SK-N-SH (cell line): ENCODE results near the gene MREG. TPM values are rescaled to one million over a fixed set of nuclear protein-coding genes. Genes with fewer than 3 reads are reported as not detected.

Source experiments
- CTCF ChIA-PET: fragments of 300-600, 350-600 bp; formaldehyde crosslinking; extraction: SDS; loops from one replicate; lab custom pipeline; 2021; lab: Yijun Ruan, JAX
- POLR2A ChIA-PET: fragments of 350-600 bp; sonication (Branson Sonifier 250); formaldehyde crosslinking; extraction: SDS; loops from one replicate; lab custom pipeline; 2020; ENCODE audit warnings: antibody characterized with exemption, inconsistent platforms; lab: Yijun Ruan, JAX
- DNase-seq: peaks from one replicate; pipeline ENCODE4 v3.0.0; 2012
- H2AFZ ChIP-seq: fragments of 200-600 bp; sonication (generic); 2 replicates; pipeline ENCODE4 v1.8.1; 2016; ENCODE audit warnings: antibody characterized with exemption, mild to moderate bottlenecking, low read depth
- H3F3A ChIP-seq: fragments of 200-600 bp; sonication (generic); replicated peaks from 2 replicates; pipeline ENCODE3; 2016; ENCODE audit warnings: antibody characterized with exemption, mild to moderate bottlenecking; ENCODE audit not compliant: insufficient read depth
- H3K27ac ChIP-seq, 2 experiments: fragments of 200-500 bp in 1 of 2; fragments of 200-600 bp in 1 of 2; sonication (Bioruptor generic) in 1 of 2; sonication (generic), shearing (Covaris generic) in 1 of 2; 2 replicates each; pipeline versions ENCODE4 v1.5.1 to v1.6.1; 2014 to 2016; ENCODE audit warnings: low read depth in 2 of 2, inconsistent platforms in 1 of 2, low read length in 1 of 2, mild to moderate bottlenecking in 1 of 2, mixed read lengths in 1 of 2
- H3K27me3 ChIP-seq: fragments of 200-600 bp; sonication (generic), shearing (Covaris generic); 2 replicates; pipeline ENCODE4 v1.6.1; 2016; ENCODE audit warnings: mixed run types; ENCODE audit not compliant: insufficient read depth
- H3K36me3 ChIP-seq, 2 experiments: fragments of 200-500 bp in 1 of 2; fragments of 200-600 bp in 1 of 2; sonication (Bioruptor generic) in 1 of 2; sonication (generic) in 1 of 2; replicated peaks in 1 of 2; 2 replicates each; pipeline versions ENCODE3 to v1.5.1; 2014 to 2016; ENCODE audit warnings: low read length in 1 of 2, mild to moderate bottlenecking in 1 of 2; ENCODE audit not compliant: insufficient read depth in 2 of 2, control insufficient read depth in 1 of 2
- H3K4me1 ChIP-seq, 2 experiments: fragments of 200-500 bp in 1 of 2; fragments of 200-600 bp in 1 of 2; sonication (Bioruptor generic) in 1 of 2; sonication (generic), shearing (Covaris generic) in 1 of 2; 2 replicates each; pipeline versions ENCODE4 v1.5.1 to v1.6.1; 2014 to 2016; ENCODE audit warnings: low read depth in 1 of 2, low read length in 1 of 2, mixed run types in 1 of 2; ENCODE audit not compliant: insufficient read depth in 2 of 2, control insufficient read depth in 1 of 2
- H3K4me2 ChIP-seq: fragments of 200-600 bp; sonication (generic), shearing (Covaris generic); 2 replicates; pipeline ENCODE4 v1.6.1; 2017; ENCODE audit warnings: mixed run types
- H3K4me3 ChIP-seq, 2 experiments: fragments of 200-500 bp in 1 of 2; fragments of 200-600 bp in 1 of 2; sonication (Bioruptor generic) in 1 of 2; sonication (generic), shearing (Covaris generic) in 1 of 2; 2 replicates each; pipeline versions ENCODE4 v1.5.1 to v1.8.1; 2014 to 2016; ENCODE audit warnings: low read depth in 2 of 2, inconsistent platforms in 1 of 2, low read length in 1 of 2, mild to moderate bottlenecking in 1 of 2, mixed read lengths in 1 of 2, moderate library complexity in 1 of 2
- H3K79me2 ChIP-seq: fragments of 200-600 bp; sonication (generic); 2 replicates; pipeline ENCODE4 v1.8.1; 2017; ENCODE audit warnings: mild to moderate bottlenecking; ENCODE audit not compliant: insufficient read depth
- H3K9ac ChIP-seq: fragments of 200-600 bp; sonication (generic); 2 replicates; pipeline ENCODE4 v1.6.1; 2017; ENCODE audit warnings: mixed run types
- H3K9me2 ChIP-seq: fragments of 200-600 bp; sonication (generic); 2 replicates; pipeline ENCODE4 v1.6.1; 2017; ENCODE audit warnings: mixed run types
- H3K9me3 ChIP-seq: fragments of 200-600 bp; sonication (generic); 2 replicates; pipeline ENCODE4 v1.6.1; 2017; ENCODE audit warnings: mixed run types, mild to moderate bottlenecking, moderate library complexity
- H4K20me1 ChIP-seq: fragments of 200-600 bp; sonication (generic); 2 replicates; pipeline ENCODE4 v1.6.1; 2017; ENCODE audit warnings: mild to moderate bottlenecking, mixed run types; ENCODE audit not compliant: insufficient read depth
- CHD2 ChIP-seq: fragments of 150-350 bp; IDR thresholded peaks from 2 replicates; pipeline ENCODE4 v1.6.1; 2018; ENCODE audit warnings: low read length; ENCODE audit not compliant: partially characterized antibody
- FOSL2 ChIP-seq: IDR thresholded peaks from 2 replicates; pipeline ENCODE4 v1.4.0; 2012; ENCODE audit warnings: low read depth, mild to moderate bottlenecking, moderate library complexity, borderline replicate concordance
- FOXM1 ChIP-seq: IDR thresholded peaks from 2 replicates; pipeline ENCODE4 v1.4.0; 2012; ENCODE audit warnings: low read depth, mild to moderate bottlenecking
- JUND ChIP-seq: IDR thresholded peaks from 2 replicates; pipeline ENCODE4 v1.4.0; 2012
- MEF2A ChIP-seq: IDR thresholded peaks from 2 replicates; pipeline ENCODE4 v1.4.0; 2012; ENCODE audit warnings: low read depth, borderline replicate concordance
- MXI1 ChIP-seq: IDR thresholded peaks from 2 replicates; pipeline ENCODE4 v1.6.1; 2012; ENCODE audit warnings: mild to moderate bottlenecking, low read depth, low read length, improper control_type of control experiment
- PBX3 ChIP-seq: IDR thresholded peaks from 2 replicates; pipeline ENCODE4; 2012
- POLR2AphosphoS5 ChIP-seq: IDR thresholded peaks from 2 replicates; pipeline ENCODE4 v1.6.1; 2012; ENCODE audit warnings: low read depth, low read length
- REST ChIP-seq: IDR thresholded peaks from 2 replicates; pipeline ENCODE4 v1.6.1; 2012; ENCODE audit warnings: mild to moderate bottlenecking, low read depth, low read length, moderate library complexity
- RFX5 ChIP-seq: IDR thresholded peaks from 2 replicates; pipeline ENCODE4 v1.6.1; 2012; ENCODE audit warnings: mild to moderate bottlenecking, improper control_type of control experiment, low read length
- RXRA ChIP-seq: IDR thresholded peaks from 2 replicates; pipeline ENCODE4 v1.4.0; 2012; ENCODE audit warnings: low read depth, mild to moderate bottlenecking, borderline replicate concordance
- SIN3A ChIP-seq: IDR thresholded peaks from 2 replicates; pipeline ENCODE4 v1.6.1; 2012; ENCODE audit warnings: low read depth, mild to moderate bottlenecking, low read length, moderate library complexity, borderline replicate concordance
- TCF12 ChIP-seq: IDR thresholded peaks from 2 replicates; pipeline ENCODE4 v1.4.0; 2012
- TEAD4 ChIP-seq: IDR thresholded peaks from 2 replicates; pipeline ENCODE4 v1.4.0; 2012; ENCODE audit warnings: mild to moderate bottlenecking, borderline replicate concordance; ENCODE audit not compliant: insufficient read depth
- ZBTB33 ChIP-seq: IDR thresholded peaks from 2 replicates; pipeline ENCODE4 v1.4.0; 2012; ENCODE audit warnings: low read depth, borderline replicate concordance
- WGBS: methylation state at CpG from one replicate; pipeline ENCODE4 v1.1.6; 2017; ENCODE audit warnings: low lambda C conversion rate; 5-methylcytosine and 5-hydroxymethylcytosine counted together
- polyA plus RNA-seq, 3 experiments: library from polyadenylated mRNA; depleted of rRNA; stranded (reverse); fragments of >200 nt; gene quantifications; 2 replicates each; pipeline ENCODE4 v1.2.3, GENCODE V29; 2012
- TF ChIP-seq, protein P1 (sequence below): IDR thresholded peaks from 2 replicates; pipeline ENCODE4 v1.4.0; 2012; ENCODE audit warnings: low read depth, borderline replicate concordance
- TF ChIP-seq, protein P2 (sequence below): fragments of 200-600 bp; sonication (generic); IDR thresholded peaks from 2 replicates; pipeline ENCODE4 v1.6.1; 2017; ENCODE audit warnings: antibody characterized with exemption, mild to moderate bottlenecking, moderate library complexity

MREG gene
- polyA plus RNA-seq, 1 of the 3 experiments (the other 2 are of a cell fraction): 2.5 TPM

GRCh38 chr2:216031960-216032689 is 18.8 kb upstream of the MREG start:
- peaks cover 13% of the 10 kb centered on the region for H3F3A ChIP-seq
- no peak for DNase-seq
- no peaks in the 10 kb centered on the region for H3K27me3 ChIP-seq
- H3K27ac ChIP-seq: peak overlapping the region in 1 of 2 experiments; percentile 84; a peak in 2 of 4 replicates
- no peak overlapping the region; the same call in 1 of the 2 replicates for H3K9ac ChIP-seq
- H3K9me2 ChIP-seq: no peaks in the 10 kb centered on the region
- TF ChIP-seq PBX3 (peak; percentile 55), MEF2A (no peak), ZBTB33 (no peak), TEAD4 (no peak), RXRA (no peak), JUND (peak; percentile 67), RFX5 (no peak), CHD2 (no peak), FOSL2 (peak; percentile 76), REST (no peak), MXI1 (no peak), SIN3A (no peak), FOXM1 (no peak), POLR2AphosphoS5 (no peak), TCF12 (peak; percentile 49; the same call in 1 of the 2 replicates)
- TF ChIP-seq, protein P1, sequence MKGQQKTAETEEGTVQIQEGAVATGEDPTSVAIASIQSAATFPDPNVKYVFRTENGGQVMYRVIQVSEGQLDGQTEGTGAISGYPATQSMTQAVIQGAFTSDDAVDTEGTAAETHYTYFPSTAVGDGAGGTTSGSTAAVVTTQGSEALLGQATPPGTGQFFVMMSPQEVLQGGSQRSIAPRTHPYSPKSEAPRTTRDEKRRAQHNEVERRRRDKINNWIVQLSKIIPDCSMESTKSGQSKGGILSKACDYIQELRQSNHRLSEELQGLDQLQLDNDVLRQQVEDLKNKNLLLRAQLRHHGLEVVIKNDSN: no peak
- TF ChIP-seq, protein P2, sequence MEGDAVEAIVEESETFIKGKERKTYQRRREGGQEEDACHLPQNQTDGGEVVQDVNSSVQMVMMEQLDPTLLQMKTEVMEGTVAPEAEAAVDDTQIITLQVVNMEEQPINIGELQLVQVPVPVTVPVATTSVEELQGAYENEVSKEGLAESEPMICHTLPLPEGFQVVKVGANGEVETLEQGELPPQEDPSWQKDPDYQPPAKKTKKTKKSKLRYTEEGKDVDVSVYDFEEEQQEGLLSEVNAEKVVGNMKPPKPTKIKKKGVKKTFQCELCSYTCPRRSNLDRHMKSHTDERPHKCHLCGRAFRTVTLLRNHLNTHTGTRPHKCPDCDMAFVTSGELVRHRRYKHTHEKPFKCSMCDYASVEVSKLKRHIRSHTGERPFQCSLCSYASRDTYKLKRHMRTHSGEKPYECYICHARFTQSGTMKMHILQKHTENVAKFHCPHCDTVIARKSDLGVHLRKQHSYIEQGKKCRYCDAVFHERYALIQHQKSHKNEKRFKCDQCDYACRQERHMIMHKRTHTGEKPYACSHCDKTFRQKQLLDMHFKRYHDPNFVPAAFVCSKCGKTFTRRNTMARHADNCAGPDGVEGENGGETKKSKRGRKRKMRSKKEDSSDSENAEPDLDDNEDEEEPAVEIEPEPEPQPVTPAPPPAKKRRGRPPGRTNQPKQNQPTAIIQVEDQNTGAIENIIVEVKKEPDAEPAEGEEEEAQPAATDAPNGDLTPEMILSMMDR: no peak
- H3K9me3 ChIP-seq: no peaks in the 10 kb centered on the region
- 0 out of 4 replicates have a peak overlapping the region, but pooled peaks of 1 of the 2 experiments have one; percentile 3 for H3K4me3 ChIP-seq
- peaks cover 4 to 5% of the 10 kb centered on the region in 2 experiments for H3K36me3 ChIP-seq
- CTCF ChIA-PET: interaction anchor here (0.9 to 7.7 kb wide), 8 partner anchors 10 to 103 kb away, joined by 3 to 109 read pairs (median 7); partner anchors contain the start of gene MREG
- no peak overlapping the region for H2AFZ ChIP-seq
- no peaks in the 10 kb centered on the region for H4K20me1 ChIP-seq
- peak overlapping the region; percentile 38; the same call in 1 of the 2 replicates for H3K4me2 ChIP-seq
- 75% methylated on average over 1 of the region's 1 CpG for WGBS
- peaks cover 2 to 5% of the 10 kb centered on the region in 2 experiments; a peak in 1 of 4 replicates for H3K4me1 ChIP-seq
- H3K79me2 ChIP-seq: no peaks in the 10 kb centered on the region
- POLR2A ChIA-PET: no interaction called here
